ENCODE data around the gene SEC61A2.

DNA sequence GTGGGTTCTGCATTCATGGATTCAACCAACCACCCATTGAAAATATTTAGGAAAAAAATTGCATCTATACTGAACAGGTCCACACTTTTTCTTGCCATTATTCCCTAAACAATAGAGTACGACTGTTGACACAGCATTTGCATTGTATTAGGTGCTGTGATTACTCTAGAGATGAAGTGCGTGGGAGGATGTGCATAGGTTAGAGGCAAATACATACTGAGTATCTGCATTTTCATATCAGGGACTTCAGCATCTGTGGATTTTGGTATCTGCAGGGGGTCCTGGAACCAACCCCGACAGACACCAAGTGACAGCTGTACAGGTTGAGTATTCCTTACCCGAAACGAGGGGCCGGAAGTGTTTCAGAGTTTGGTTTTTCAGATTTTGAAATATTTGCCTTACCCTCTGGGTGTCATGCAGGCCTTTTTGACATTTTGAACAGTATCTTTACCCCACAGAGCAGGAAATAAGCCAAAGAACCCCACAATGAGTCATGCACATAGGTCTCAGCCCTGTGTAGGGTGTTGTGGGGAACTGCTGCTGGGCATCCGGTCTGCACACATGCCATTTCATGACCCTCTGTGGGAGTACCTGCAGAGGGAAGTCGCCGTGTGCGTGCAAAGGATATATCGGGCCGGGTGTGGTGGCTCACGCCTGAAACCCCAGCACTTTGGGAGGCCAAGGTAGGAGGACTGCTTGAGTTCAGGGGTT lies 51.7 kb downstream of the SEC61A2 start:
- no peak for TF ChIP-seq POLR2AphosphoS5 (IDR thresholded peaks at IDR 0.05)
- TF ChIP-seq, protein P1, sequence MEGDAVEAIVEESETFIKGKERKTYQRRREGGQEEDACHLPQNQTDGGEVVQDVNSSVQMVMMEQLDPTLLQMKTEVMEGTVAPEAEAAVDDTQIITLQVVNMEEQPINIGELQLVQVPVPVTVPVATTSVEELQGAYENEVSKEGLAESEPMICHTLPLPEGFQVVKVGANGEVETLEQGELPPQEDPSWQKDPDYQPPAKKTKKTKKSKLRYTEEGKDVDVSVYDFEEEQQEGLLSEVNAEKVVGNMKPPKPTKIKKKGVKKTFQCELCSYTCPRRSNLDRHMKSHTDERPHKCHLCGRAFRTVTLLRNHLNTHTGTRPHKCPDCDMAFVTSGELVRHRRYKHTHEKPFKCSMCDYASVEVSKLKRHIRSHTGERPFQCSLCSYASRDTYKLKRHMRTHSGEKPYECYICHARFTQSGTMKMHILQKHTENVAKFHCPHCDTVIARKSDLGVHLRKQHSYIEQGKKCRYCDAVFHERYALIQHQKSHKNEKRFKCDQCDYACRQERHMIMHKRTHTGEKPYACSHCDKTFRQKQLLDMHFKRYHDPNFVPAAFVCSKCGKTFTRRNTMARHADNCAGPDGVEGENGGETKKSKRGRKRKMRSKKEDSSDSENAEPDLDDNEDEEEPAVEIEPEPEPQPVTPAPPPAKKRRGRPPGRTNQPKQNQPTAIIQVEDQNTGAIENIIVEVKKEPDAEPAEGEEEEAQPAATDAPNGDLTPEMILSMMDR (IDR thresholded peaks at IDR 0.05) = no peak
- no peak for TF ChIP-seq POLR2A (IDR thresholded peaks at IDR 0.05)

Measured in transverse colon (tissue), 4 donors.